ENCODE data around the gene SHB.

SHB gene

GRCh38 chr9:37951671-37952449 is 117.2 kb downstream of the SHB start:
- H3K4me3 ChIP-seq = no peak overlapping the region
- TF ChIP-seq, protein P1, sequence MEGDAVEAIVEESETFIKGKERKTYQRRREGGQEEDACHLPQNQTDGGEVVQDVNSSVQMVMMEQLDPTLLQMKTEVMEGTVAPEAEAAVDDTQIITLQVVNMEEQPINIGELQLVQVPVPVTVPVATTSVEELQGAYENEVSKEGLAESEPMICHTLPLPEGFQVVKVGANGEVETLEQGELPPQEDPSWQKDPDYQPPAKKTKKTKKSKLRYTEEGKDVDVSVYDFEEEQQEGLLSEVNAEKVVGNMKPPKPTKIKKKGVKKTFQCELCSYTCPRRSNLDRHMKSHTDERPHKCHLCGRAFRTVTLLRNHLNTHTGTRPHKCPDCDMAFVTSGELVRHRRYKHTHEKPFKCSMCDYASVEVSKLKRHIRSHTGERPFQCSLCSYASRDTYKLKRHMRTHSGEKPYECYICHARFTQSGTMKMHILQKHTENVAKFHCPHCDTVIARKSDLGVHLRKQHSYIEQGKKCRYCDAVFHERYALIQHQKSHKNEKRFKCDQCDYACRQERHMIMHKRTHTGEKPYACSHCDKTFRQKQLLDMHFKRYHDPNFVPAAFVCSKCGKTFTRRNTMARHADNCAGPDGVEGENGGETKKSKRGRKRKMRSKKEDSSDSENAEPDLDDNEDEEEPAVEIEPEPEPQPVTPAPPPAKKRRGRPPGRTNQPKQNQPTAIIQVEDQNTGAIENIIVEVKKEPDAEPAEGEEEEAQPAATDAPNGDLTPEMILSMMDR (IDR thresholded peaks at IDR 0.05) = no peak
- no peak overlapping the region for H3K27ac ChIP-seq
- DNase-seq (ENCODE audit: low spot score) = no peak

- Histone ChIP-seq H3K4me3 (no peak overlapping the region), H3K27ac (no peak overlapping the region)
- no peak for DNase-seq (ENCODE audit: low spot score)
- TF ChIP-seq, protein P1 (IDR thresholded peaks at IDR 0.05) = no peak
Measured at GRCh38 chr9:37950561-37950960, 118.5 kb downstream of the SHB start.

- TF ChIP-seq, protein P1 (IDR thresholded peaks at IDR 0.05) = no peak
- H3K27ac ChIP-seq = no peak overlapping the region
- DNase-seq (ENCODE audit: low spot score) = no peak
- H3K4me3 ChIP-seq = no peak overlapping the region
Measured at GRCh38 chr9:37949576-37949975, 119.5 kb downstream of the SHB start.

- Histone ChIP-seq H3K27ac (no peak overlapping the region), H3K4me3 (no peak overlapping the region)
- TF ChIP-seq, protein P1 (IDR thresholded peaks at IDR 0.05) = no peak
- DNase-seq (ENCODE audit: low spot score) = no peak
Measured at GRCh38 chr9:37948417-37948980, 120.5 kb downstream of the SHB start.

GRCh38 chr9:37947977-37948376 is 121.0 kb downstream of the SHB start:
- TF ChIP-seq, protein P1 (IDR thresholded peaks at IDR 0.05) = no peak
- no peak overlapping the region for H3K27ac ChIP-seq
- no peak for DNase-seq (ENCODE audit: low spot score)
- H3K4me3 ChIP-seq = no peak overlapping the region

DNA sequence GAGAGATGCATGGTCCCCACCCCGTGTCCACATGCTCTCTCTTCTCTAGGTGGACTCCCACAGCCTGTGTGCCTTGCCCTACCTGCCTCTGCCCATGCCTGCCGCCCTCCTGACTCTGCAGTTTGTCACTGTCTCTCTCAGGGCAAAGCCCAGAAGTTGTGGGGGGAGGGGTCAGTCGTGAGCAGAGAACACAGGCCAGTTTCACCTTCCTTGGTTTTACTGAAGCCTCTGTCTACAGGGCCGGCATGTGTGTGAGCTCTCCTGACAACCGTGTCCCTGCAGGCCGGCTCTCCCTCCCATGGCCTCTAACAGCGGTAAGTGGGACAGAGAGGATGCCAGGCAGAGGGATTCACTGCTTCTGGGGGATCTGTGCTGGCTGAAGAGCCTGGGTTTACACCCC is 121.6 kb downstream of the SHB start:
- Histone ChIP-seq H3K4me3 (no peak overlapping the region), H3K27ac (no peak overlapping the region)
- TF ChIP-seq, protein P1 (IDR thresholded peaks at IDR 0.05) = no peak
- DNase-seq (ENCODE audit: low spot score) = no peak

DNA sequence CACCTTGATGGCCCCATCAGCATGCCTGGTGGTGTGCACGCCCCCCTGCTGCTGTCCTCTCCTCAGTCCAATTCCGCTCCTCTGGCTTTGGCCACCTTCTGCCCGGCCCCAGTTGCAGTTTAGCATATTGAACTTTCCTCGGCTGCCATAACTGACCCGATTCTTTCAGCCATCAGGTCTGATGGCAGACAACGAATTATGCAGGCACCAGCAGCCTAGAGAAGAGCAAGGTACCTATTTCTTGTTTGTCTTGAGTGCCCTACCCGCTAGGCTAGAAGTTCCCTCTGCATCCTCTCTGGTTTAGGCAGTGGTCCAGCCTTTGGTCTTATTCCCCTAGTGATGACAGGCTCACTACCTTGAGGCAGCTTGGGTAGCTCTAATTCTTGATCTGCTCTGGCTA is 122.1 kb downstream of the SHB start:
- no peak for DNase-seq (ENCODE audit: low spot score)
- TF ChIP-seq, protein P1 (IDR thresholded peaks at IDR 0.05) = no peak
- Histone ChIP-seq H3K4me3 (no peak overlapping the region), H3K27ac (no peak overlapping the region)
